IMR-90 (cell line): ENCODE measurements around the gene ZFPM1. TPM values are rescaled to one million over a fixed set of nuclear protein-coding genes. Genes with fewer than 3 reads are reported as not detected.

ENCODE experiments used
- ATAC-seq: fragments of 200-7000 bp; cut with Tn5 transposase; 2 replicates; pipeline ENCODE4 v1.9.1; 2020; ENCODE audit warnings: low read depth, mild to moderate bottlenecking, moderate library complexity
- BruUV-seq: library from RNA; stranded (reverse); fragments of 400-500 nt; replicated peaks from 2 replicates; lab custom pipeline; 2021; lab: Mats Ljungman, UMichigan
- CTCF ChIA-PET: fragments of 300-600 bp; formaldehyde crosslinking; extraction: SDS; loops from one replicate; lab custom pipeline; 2021; ENCODE audit warnings: antibody characterized with exemption; lab: Yijun Ruan, JAX
- POLR2A ChIA-PET: fragments of 300-600 bp; sonication (Branson Sonifier 250); formaldehyde crosslinking; loops from one replicate; lab custom pipeline; 2022; ENCODE audit warnings: antibody characterized with exemption; ENCODE audit not compliant: unreplicated experiment; lab: Charles Lee
- DNase-seq: peaks from one replicate; pipeline ENCODE4 v3.0.0; 2013
- H2AFZ ChIP-seq: replicated peaks from 2 replicates; pipeline ENCODE3; 2013; ENCODE audit warnings: low read length, mild to moderate bottlenecking; ENCODE audit not compliant: poor library complexity
- H2AK5ac ChIP-seq: 2 replicates; pipeline ENCODE4 v1.6.1; 2013; ENCODE audit warnings: low read depth, low read length, inconsistent platforms
- H2AK9ac ChIP-seq: replicated peaks from 2 replicates; pipeline ENCODE3; 2013; ENCODE audit warnings: mild to moderate bottlenecking, low read depth, low read length, moderate library complexity; ENCODE audit not compliant: poor library complexity
- H2BK120ac ChIP-seq: 2 replicates; pipeline ENCODE4 v1.6.1; 2013; ENCODE audit warnings: low read depth, low read length, inconsistent platforms
- H2BK15ac ChIP-seq: 3 replicates; pipeline ENCODE4 v1.6.1; 2013; ENCODE audit warnings: low read depth, low read length, inconsistent platforms
- H2BK20ac ChIP-seq: 2 replicates; pipeline ENCODE4 v1.6.1; 2013; ENCODE audit warnings: low read depth, mild to moderate bottlenecking, inconsistent platforms, low read length, moderate library complexity
- H2BK5ac ChIP-seq: 2 replicates; pipeline ENCODE4 v1.6.1; 2013; ENCODE audit warnings: mild to moderate bottlenecking, low read depth, low read length, inconsistent platforms; ENCODE audit not compliant: poor library complexity, severe bottlenecking
- H3K14ac ChIP-seq: replicated peaks from 2 replicates; pipeline ENCODE4 v1.6.1; 2013; ENCODE audit warnings: low read depth, low read length, inconsistent platforms
- H3K18ac ChIP-seq: 2 replicates; pipeline ENCODE4 v1.6.1; 2013; ENCODE audit warnings: low read depth, low read length, control low read depth
- H3K23ac ChIP-seq: 2 replicates; pipeline ENCODE4 v1.6.1; 2013; ENCODE audit warnings: low read depth, low read length, inconsistent platforms
- H3K27ac ChIP-seq: 2 replicates; pipeline ENCODE4 v1.5.1; 2013; ENCODE audit warnings: mild to moderate bottlenecking, control low read depth, low read length; ENCODE audit not compliant: insufficient read depth
- H3K27me3 ChIP-seq: 2 replicates; pipeline ENCODE4 v1.6.1; 2013; ENCODE audit warnings: low read length; ENCODE audit not compliant: control insufficient read depth, insufficient read depth
- H3K36me3 ChIP-seq: 2 replicates; pipeline ENCODE4 v1.6.1; 2013; ENCODE audit warnings: low read length, mixed read lengths; ENCODE audit not compliant: control insufficient read depth, insufficient read depth
- H3K4ac ChIP-seq: 2 replicates; pipeline ENCODE4 v1.6.1; 2013; ENCODE audit warnings: low read depth, low read length, inconsistent platforms
- H3K4me1 ChIP-seq: 2 replicates; pipeline ENCODE4 v1.6.1; 2013; ENCODE audit warnings: low read length, mixed read lengths; ENCODE audit not compliant: control insufficient read depth, insufficient read depth
- H3K4me2 ChIP-seq: 2 replicates; pipeline ENCODE4 v1.6.1; 2013; ENCODE audit warnings: low read depth, mild to moderate bottlenecking, control low read depth, low read length, moderate library complexity
- H3K4me3 ChIP-seq: 2 replicates; pipeline ENCODE4 v1.5.1; 2013; ENCODE audit warnings: low read depth, mild to moderate bottlenecking, control low read depth, low read length, moderate library complexity; ENCODE audit not compliant: insufficient read depth
- H3K56ac ChIP-seq: 2 replicates; pipeline ENCODE4 v1.6.1; 2013; ENCODE audit warnings: low read length, inconsistent platforms; ENCODE audit not compliant: insufficient read depth; ENCODE audit errors: extremely low read depth
- H3K79me1 ChIP-seq, 2 experiments: 2 replicates each; pipeline ENCODE4 v1.6.1; 2013; ENCODE audit warnings: low read length in 2 of 2, inconsistent platforms in 1 of 2, low read depth in 1 of 2
- H3K9ac ChIP-seq: 2 replicates; pipeline ENCODE4 v1.6.1; 2013; ENCODE audit warnings: low read depth, low read length, control low read depth
- H3K9me1 ChIP-seq: 2 replicates; pipeline ENCODE4 v1.6.1; 2013; ENCODE audit warnings: low read length, inconsistent platforms; ENCODE audit not compliant: insufficient read depth
- H3K9me3 ChIP-seq: 2 replicates; pipeline ENCODE4 v1.6.1; 2013; ENCODE audit warnings: low read length; ENCODE audit not compliant: control insufficient read depth, insufficient read depth
- H4K20me1 ChIP-seq: 2 replicates; pipeline ENCODE4 v1.6.1; 2013; ENCODE audit warnings: low read length, inconsistent platforms; ENCODE audit not compliant: insufficient read depth
- H4K5ac ChIP-seq: 2 replicates; pipeline ENCODE4 v1.6.1; 2013; ENCODE audit warnings: mild to moderate bottlenecking, low read depth, low read length, control low read depth
- H4K8ac ChIP-seq, 2 experiments: 2 replicates each; pipeline ENCODE4 v1.6.1; 2013; ENCODE audit warnings: low read depth in 2 of 2, low read length in 2 of 2, control low read depth in 1 of 2, inconsistent platforms in 1 of 2
- H4K91ac ChIP-seq: 2 replicates; pipeline ENCODE4 v1.6.1; 2013; ENCODE audit warnings: low read depth, low read length, inconsistent platforms; ENCODE audit not compliant: insufficient read depth
- BHLHE40 ChIP-seq: fragments of 150-350 bp; IDR thresholded peaks from 2 replicates; pipeline ENCODE4 v1.6.1; 2016; ENCODE audit warnings: mild to moderate bottlenecking, low read depth, low read length
- CEBPB ChIP-seq: IDR thresholded peaks from 2 replicates; pipeline ENCODE4 v1.6.1; 2012; ENCODE audit warnings: low read depth, low read length, improper control_type of control experiment
- CHD1 ChIP-seq: IDR thresholded peaks from 2 replicates; pipeline ENCODE4 v1.6.1; 2012; ENCODE audit warnings: low read depth, low read length, improper control_type of control experiment
- FOS ChIP-seq: fragments of 150-350 bp; IDR thresholded peaks from 2 replicates; pipeline ENCODE4 v1.6.1; 2016; ENCODE audit warnings: low read depth, low read length
- MAFK ChIP-seq: IDR thresholded peaks from 2 replicates; pipeline ENCODE4 v1.6.1; 2012; ENCODE audit warnings: low read depth, low read length, improper control_type of control experiment
- MAZ ChIP-seq: IDR thresholded peaks from 2 replicates; pipeline ENCODE4 v1.6.1; 2012; ENCODE audit warnings: low read depth, mild to moderate bottlenecking, low read length, improper control_type of control experiment, moderate library complexity, borderline replicate concordance
- MXI1 ChIP-seq: IDR thresholded peaks from 2 replicates; pipeline ENCODE4 v1.6.1; 2012; ENCODE audit warnings: low read depth, mild to moderate bottlenecking, low read length, moderate library complexity, borderline replicate concordance
- POLR2A ChIP-seq: IDR thresholded peaks from 2 replicates; pipeline ENCODE4 v1.6.1; 2012; ENCODE audit warnings: mild to moderate bottlenecking, low read depth, low read length
- RAD21 ChIP-seq: IDR thresholded peaks from 2 replicates; pipeline ENCODE4 v1.6.1; 2012; ENCODE audit warnings: low read length, improper control_type of control experiment
- RCOR1 ChIP-seq: IDR thresholded peaks from 2 replicates; pipeline ENCODE4 v1.6.1; 2012; ENCODE audit warnings: mild to moderate bottlenecking, low read length, improper control_type of control experiment; ENCODE audit not compliant: insufficient replicate concordance
- RFX5 ChIP-seq: IDR thresholded peaks from 2 replicates; pipeline ENCODE4 v1.8.0; 2012; ENCODE audit warnings: low read depth, mild to moderate bottlenecking, low read length, moderate library complexity
- SMC3 ChIP-seq: fragments of 150-350 bp; IDR thresholded peaks from 2 replicates; pipeline ENCODE4 v1.6.1; 2016; ENCODE audit warnings: low read depth, mild to moderate bottlenecking, antibody characterized with exemption, low read length, moderate library complexity
- WGBS, 2 experiments: methylation state at CpG; one replicate each; pipeline versions ENCODE4 v1.1.5 to v1.1.7; 2013; ENCODE audit warnings: missing lambda C conversion rate in 2 of 2; ENCODE audit not compliant: insufficient read length in 1 of 2; ENCODE audit errors: extremely low coverage in 2 of 2; 5-methylcytosine and 5-hydroxymethylcytosine counted together
- dilution Hi-C: fragments of 300-500 bp; cut with HindIII; formaldehyde crosslinking; loops from one replicate; pipeline ENCODE4 v1.14.3; 2018; ENCODE audit warnings: low sequenced_read_pairs; ENCODE audit not compliant: unreplicated experiment
- in situ Hi-C: fragments of 300-500 bp; cut with MboI; formaldehyde crosslinking; loops from 3 replicates; pipeline ENCODE4 v1.14.3; 2019; ENCODE audit warnings: low sequenced_read_pairs, inconsistent platforms, mixed read lengths
- intact Hi-C: fragments of 100-400 bp; cut with micrococcal nuclease; formaldehyde crosslinking; loops from 2 replicates; pipeline ENCODE4 v1.10.0; 2022
- polyA plus RNA-seq, 3 experiments: library from polyadenylated mRNA; depleted of rRNA; stranded (reverse); fragments of >200 nt; gene quantifications; 2 replicates each; pipeline ENCODE4 v1.2.3, GENCODE V29; 2012; ENCODE audit warnings: low replicate concordance in 1 of 3
- total RNA-seq: library from RNA; depleted of rRNA; stranded (reverse); fragments of >200 nt; gene quantifications from 2 replicates; pipeline ENCODE4 v1.2.3, GENCODE V29; 2012
- TF ChIP-seq, protein P1 (sequence below): fragments of 150-350 bp; IDR thresholded peaks from 2 replicates; pipeline ENCODE4 v1.6.1; 2017; ENCODE audit warnings: mild to moderate bottlenecking, antibody characterized with exemption, low read length, low read depth
- TF ChIP-seq, protein P2 (sequence below): conservative IDR thresholded peaks from 2 replicates; pipeline ENCODE4 v1.5.1; 2012; ENCODE audit warnings: mild to moderate bottlenecking, low read depth, low read length, improper control_type of control experiment
- TF ChIP-seq, protein P3 (sequence below): fragments of 150-350 bp; IDR thresholded peaks from 2 replicates; pipeline ENCODE4 v1.6.1; 2016; ENCODE audit warnings: low read depth, mild to moderate bottlenecking, low read length, moderate library complexity, borderline replicate concordance

The ZFPM1 gene
- total and polyA plus RNA-seq, 2 of the 4 experiments (the other 2 are of a cell fraction): 0.36 to 1.1 TPM

DNA sequence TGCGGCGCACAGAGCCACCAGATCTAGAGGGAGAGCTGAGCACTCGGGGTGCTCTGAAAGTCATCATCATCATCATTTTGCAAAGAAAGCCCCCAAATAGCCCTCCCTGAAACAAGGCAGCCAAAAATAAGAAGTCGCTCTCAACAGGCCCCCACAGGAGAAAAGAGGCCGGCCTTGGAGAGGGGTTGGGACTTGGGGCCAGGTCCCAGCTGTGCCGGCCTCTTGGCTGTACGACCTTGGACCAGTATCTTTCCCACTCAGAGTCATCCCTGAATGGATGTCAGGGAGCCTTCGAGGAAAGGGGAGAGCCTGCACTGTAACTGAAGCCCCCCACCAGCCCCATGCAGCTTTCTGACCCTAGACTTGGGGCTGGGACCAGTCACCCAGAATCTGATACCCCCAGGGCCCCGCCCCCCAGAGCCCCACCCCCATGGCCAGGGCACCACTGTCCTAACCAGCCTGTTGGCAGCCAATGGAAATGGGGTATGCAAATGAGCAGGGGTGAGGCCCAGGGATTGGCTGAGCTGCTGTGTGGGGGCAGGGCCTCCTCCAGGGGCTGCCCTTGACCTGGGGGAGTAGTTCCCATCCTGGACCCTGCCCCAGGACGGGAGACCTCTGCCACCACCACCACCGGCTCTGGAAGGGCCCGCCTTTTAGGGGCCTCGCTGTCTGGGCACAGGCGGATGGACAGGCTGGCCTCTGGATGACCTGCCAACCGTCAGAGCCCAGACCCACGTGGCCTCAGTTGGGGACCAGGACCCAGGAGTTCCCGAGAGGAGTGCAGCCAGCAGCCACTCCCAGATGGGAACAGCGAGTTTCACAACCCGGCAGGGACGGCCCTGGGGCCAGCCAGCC lies 15.4 kb downstream of the ZFPM1 start:
- no TSS peak for BruUV-seq
- no peak overlapping the region for H2BK5ac ChIP-seq
- DNase-seq (peak; percentile 19), ATAC-seq (peak; percentile 87)
- H3K4me2 ChIP-seq: no peak overlapping the region
- H2AK5ac ChIP-seq: no peak overlapping the region
- H3K9me3 ChIP-seq: no peaks in the 10 kb centered on the region
- no peak overlapping the region for H2BK120ac ChIP-seq
- no peak overlapping the region for H2BK20ac ChIP-seq
- no peak overlapping the region for H4K91ac ChIP-seq
- no peak overlapping the region for H3K27ac ChIP-seq
- H4K20me1 ChIP-seq: peaks cover 29% of the 10 kb centered on the region
- no peak overlapping the region for H3K18ac ChIP-seq
- in situ Hi-C loops (no loop called here), intact Hi-C loops (no loop called here), dilution Hi-C loops (no loop called here)
- no peaks in the 10 kb centered on the region for H3K27me3 ChIP-seq
- H3K4ac ChIP-seq: no peak overlapping the region
- H4K5ac ChIP-seq: no peak overlapping the region
- H3K9ac ChIP-seq: no peak overlapping the region
- POLR2A ChIA-PET: no interaction called here
- H2AFZ ChIP-seq: peak overlapping the region; percentile 43
- no peak overlapping the region for H4K8ac ChIP-seq
- H3K56ac ChIP-seq: no peak overlapping the region
- H3K79me1 ChIP-seq: peaks cover 3 to 37% of the 10 kb centered on the region in 2 experiments; a peak in 3 of 4 replicates
- H2AK9ac ChIP-seq: no peak overlapping the region
- H3K36me3 ChIP-seq: no peaks in the 10 kb centered on the region
- H3K4me1 ChIP-seq: peaks cover 1% of the 10 kb centered on the region; the same call in 1 of the 2 replicates
- CTCF ChIA-PET: no interaction called here
- H3K14ac ChIP-seq: no peak overlapping the region
- 47% methylated on average over 5 of the region's 20 CpGs; no CpG with 5 or more reads in 1 of the 2 experiments for WGBS, 2 experiments
- no peak overlapping the region for H3K4me3 ChIP-seq
- no peaks in the 10 kb centered on the region for H3K9me1 ChIP-seq
- no peak overlapping the region for H2BK15ac ChIP-seq
- H3K23ac ChIP-seq: no peak overlapping the region
- TF ChIP-seq RAD21 (no peak), POLR2A (no peak), BHLHE40 (no peak), MAZ (no peak), CEBPB (no peak), RCOR1 (no peak), RFX5 (no peak), MXI1 (no peak), CHD1 (no peak), FOS (no peak), MAFK (no peak), SMC3 (no peak)
- TF ChIP-seq, protein P1, sequence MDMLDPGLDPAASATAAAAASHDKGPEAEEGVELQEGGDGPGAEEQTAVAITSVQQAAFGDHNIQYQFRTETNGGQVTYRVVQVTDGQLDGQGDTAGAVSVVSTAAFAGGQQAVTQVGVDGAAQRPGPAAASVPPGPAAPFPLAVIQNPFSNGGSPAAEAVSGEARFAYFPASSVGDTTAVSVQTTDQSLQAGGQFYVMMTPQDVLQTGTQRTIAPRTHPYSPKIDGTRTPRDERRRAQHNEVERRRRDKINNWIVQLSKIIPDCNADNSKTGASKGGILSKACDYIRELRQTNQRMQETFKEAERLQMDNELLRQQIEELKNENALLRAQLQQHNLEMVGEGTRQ: no peak
- TF ChIP-seq, protein P2, sequence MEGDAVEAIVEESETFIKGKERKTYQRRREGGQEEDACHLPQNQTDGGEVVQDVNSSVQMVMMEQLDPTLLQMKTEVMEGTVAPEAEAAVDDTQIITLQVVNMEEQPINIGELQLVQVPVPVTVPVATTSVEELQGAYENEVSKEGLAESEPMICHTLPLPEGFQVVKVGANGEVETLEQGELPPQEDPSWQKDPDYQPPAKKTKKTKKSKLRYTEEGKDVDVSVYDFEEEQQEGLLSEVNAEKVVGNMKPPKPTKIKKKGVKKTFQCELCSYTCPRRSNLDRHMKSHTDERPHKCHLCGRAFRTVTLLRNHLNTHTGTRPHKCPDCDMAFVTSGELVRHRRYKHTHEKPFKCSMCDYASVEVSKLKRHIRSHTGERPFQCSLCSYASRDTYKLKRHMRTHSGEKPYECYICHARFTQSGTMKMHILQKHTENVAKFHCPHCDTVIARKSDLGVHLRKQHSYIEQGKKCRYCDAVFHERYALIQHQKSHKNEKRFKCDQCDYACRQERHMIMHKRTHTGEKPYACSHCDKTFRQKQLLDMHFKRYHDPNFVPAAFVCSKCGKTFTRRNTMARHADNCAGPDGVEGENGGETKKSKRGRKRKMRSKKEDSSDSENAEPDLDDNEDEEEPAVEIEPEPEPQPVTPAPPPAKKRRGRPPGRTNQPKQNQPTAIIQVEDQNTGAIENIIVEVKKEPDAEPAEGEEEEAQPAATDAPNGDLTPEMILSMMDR: no peak
- TF ChIP-seq, protein P3, sequence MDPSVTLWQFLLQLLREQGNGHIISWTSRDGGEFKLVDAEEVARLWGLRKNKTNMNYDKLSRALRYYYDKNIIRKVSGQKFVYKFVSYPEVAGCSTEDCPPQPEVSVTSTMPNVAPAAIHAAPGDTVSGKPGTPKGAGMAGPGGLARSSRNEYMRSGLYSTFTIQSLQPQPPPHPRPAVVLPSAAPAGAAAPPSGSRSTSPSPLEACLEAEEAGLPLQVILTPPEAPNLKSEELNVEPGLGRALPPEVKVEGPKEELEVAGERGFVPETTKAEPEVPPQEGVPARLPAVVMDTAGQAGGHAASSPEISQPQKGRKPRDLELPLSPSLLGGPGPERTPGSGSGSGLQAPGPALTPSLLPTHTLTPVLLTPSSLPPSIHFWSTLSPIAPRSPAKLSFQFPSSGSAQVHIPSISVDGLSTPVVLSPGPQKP: no peak
